ENCODE results near the gene L1CAM.
A peak's percentile ranks its signal among the peaks of the same experiment; 100 is the strongest.

The L1CAM gene

DNA sequence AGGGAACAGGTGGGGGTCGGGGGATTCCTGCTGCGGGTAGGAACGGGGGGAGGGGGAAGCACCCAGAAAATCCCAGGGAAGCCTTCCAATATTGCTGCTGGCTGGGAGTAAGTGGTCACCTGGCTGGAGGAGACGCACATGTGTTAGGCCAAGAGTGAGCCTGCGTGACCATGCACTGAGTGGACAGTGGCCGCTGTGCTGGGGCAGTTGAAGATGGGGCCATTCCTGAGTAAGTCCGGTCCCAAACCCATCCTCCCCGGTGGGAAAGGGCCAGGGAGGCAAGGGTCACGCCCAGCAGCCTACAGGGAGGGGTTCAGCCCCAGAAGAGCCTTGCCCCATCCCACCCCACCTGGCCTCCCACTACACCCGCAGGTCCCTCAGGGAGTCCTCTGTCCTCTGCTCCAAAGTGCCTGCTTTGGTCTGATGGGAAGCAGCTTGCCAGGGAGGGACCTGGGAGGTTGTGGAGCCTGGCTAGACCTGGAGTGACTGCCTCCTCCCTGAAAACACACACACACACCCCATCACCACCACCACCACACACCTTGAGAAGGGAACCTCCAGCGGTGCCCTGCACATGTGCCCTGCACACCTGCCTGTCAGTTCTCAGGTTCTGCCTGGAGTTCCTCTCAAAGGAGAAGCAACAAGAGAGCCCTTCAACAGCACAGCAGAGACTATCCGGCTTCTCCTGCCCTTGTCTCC, 6.1 kb downstream of the L1CAM start:
- Mint-ChIP-seq H3K4me1 (peaks cover 13% of the 10 kb centered on the region), H3K9me3 (no peaks in the 10 kb centered on the region), H3K27ac (no peak overlapping the region), H3K36me3 (peaks cover 6% of the 10 kb centered on the region), H3K4me3 (no peak overlapping the region)
- DNase-seq (ENCODE audit: low spot score in 2 of 2), result no peak
- no peak for ATAC-seq

DNA sequence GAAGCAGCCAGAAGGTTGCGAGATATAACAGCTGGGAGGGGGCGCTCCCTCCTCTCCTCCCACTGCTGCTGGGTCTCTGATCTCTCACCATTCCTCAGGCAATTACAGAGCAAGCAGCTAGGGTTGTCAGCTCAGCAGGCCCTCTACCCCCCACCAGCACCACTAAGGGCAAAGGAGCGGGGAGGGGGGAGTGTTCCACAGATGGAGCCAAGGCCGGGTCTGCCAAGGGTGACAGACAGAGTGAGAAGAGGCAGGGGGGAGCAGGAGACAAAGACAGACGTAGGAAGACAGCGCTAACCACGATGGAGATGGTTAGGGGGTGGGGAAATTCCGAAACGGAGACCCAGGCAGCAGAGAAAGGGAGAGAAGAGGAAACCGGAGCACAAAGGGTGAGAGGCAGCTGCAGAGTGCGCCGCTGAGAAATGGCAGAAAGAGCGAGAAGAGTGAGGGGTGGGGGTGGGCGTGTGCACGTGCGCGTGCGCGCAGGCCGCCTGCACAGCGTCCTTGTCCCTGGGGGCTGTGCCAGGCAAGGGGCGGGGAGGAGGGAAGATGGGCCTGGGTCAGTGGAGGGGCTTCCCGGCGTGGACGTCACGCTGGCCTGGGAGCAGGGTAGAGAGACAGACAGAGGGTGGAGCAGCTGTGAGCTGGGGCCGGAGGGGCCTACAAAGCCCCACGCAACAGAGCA, 6.9 kb downstream of the L1CAM start:
- H3K4me3 Mint-ChIP-seq, result peak overlapping the region; percentile 36
- ATAC-seq (peak; percentile 40), DNase-seq (ENCODE audit: low spot score in 2 of 2) (no peak)
- peaks cover 13% of the 10 kb centered on the region for H3K36me3 Mint-ChIP-seq
- H3K4me1 Mint-ChIP-seq, result peaks cover 20% of the 10 kb centered on the region
- H3K9me3 Mint-ChIP-seq, result no peaks in the 10 kb centered on the region
- no peak overlapping the region for H3K27ac Mint-ChIP-seq

GRCh38 chrX:153878345-153878744, 7.6 kb downstream of the L1CAM start:
- no peak overlapping the region for H3K27ac Mint-ChIP-seq

GRCh38 chrX:153877571-153878261, 8.3 kb downstream of the L1CAM start:
- Mint-ChIP-seq H3K9me3 (no peaks in the 10 kb centered on the region), H3K4me3 (no peak overlapping the region), H3K36me3 (peaks cover 14% of the 10 kb centered on the region), H3K27ac (no peak overlapping the region), H3K4me1 (peaks cover 22% of the 10 kb centered on the region)
- DNase-seq (ENCODE audit: low spot score in 2 of 2), result no peak
- no peak for ATAC-seq

More at GRCh38 chrX:153878345-153878744, 7.6 kb downstream of the L1CAM start:
- peaks cover 20% of the 10 kb centered on the region for H3K4me1 Mint-ChIP-seq
- H3K36me3 Mint-ChIP-seq, result peaks cover 13% of the 10 kb centered on the region
- no peaks in the 10 kb centered on the region for H3K9me3 Mint-ChIP-seq
- H3K4me3 Mint-ChIP-seq, result no peak overlapping the region
- DNase-seq (ENCODE audit: low spot score in 2 of 2), result no peak
- ATAC-seq, result no peak

- no peak overlapping the region for H3K4me3 Mint-ChIP-seq
- ATAC-seq, result no peak
- H3K27ac Mint-ChIP-seq, result no peak overlapping the region
- DNase-seq (ENCODE audit: low spot score in 2 of 2), result no peak
- no peaks in the 10 kb centered on the region for H3K9me3 Mint-ChIP-seq
- peaks cover 19% of the 10 kb centered on the region for H3K36me3 Mint-ChIP-seq
- peaks cover 29% of the 10 kb centered on the region for H3K4me1 Mint-ChIP-seq
Observed at GRCh38 chrX:153876112-153876491, 9.9 kb downstream of the L1CAM start.

- DNase-seq (ENCODE audit: low spot score in 2 of 2) (peak; percentile 58 to 84), ATAC-seq (peak; percentile 67)
- no peak overlapping the region for H3K4me3 Mint-ChIP-seq
- peaks cover 19% of the 10 kb centered on the region for H3K36me3 Mint-ChIP-seq
- peaks cover 29% of the 10 kb centered on the region for H3K4me1 Mint-ChIP-seq
- H3K9me3 Mint-ChIP-seq, result no peaks in the 10 kb centered on the region
- H3K27ac Mint-ChIP-seq, result no peak overlapping the region
Observed at GRCh38 chrX:153875391-153876111, 10.4 kb downstream of the L1CAM start.

DNA sequence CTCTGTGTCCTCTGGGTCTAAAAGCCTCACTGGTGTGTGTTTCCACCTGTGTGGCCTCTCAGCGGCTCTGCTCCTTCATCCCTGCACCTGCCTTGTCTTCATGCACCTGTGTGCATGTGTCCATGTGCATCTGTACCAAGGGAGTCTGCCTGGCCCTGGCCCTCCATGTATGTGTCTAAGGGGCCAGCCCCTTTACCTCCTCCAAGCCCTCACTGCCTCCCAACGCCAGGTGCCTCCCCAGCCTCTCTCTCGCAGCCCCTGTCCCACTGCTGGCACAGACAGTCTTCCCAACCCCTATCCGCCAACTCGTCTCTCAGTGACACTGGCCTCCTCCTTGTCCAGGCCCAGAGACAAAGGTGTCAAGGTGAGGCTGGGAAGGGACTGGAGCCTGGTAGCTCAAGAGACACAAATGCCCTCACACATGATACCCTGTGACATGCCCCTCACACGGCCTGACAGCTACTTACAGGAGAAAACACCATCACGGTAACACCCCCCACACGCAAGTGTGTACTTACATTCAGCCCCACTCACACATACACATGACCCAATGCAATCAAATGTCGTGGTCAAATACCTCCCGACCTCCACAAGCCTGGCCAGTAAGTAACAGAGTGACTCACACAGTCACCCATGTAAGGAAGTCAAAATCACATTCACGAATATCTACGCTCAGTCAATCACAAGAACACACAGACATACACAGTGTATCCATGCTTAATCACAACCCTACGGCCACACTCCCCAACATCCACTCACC, 11.4 kb downstream of the L1CAM start:
- no peak overlapping the region for H3K27ac Mint-ChIP-seq
- DNase-seq (ENCODE audit: low spot score in 2 of 2), result no peak
- no peak for ATAC-seq
- peaks cover 19% of the 10 kb centered on the region for H3K36me3 Mint-ChIP-seq
- H3K9me3 Mint-ChIP-seq, result no peaks in the 10 kb centered on the region
- peaks cover 29% of the 10 kb centered on the region for H3K4me1 Mint-ChIP-seq
- H3K4me3 Mint-ChIP-seq, result no peak overlapping the region

DNA sequence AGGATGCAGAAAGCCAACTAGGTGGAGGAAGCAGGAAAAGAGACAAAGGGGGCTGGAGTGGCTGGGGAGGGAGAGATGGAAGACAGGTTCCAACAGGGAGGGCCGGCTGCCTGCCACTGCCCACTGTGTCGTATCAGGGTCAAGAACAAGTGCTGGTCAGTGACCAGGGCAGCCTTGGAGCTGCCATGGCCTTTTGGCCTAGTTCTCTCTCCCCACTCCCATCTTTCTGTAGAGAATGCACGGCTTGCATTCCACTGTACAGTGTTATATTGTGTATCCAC, 11.9 kb downstream of the L1CAM start:
- H3K4me3 Mint-ChIP-seq, result no peak overlapping the region
- no peaks in the 10 kb centered on the region for H3K9me3 Mint-ChIP-seq
- peaks cover 24% of the 10 kb centered on the region for H3K4me1 Mint-ChIP-seq
- no peak overlapping the region for H3K27ac Mint-ChIP-seq
- DNase-seq (ENCODE audit: low spot score in 2 of 2) (no peak), ATAC-seq (no peak)
- peaks cover 19% of the 10 kb centered on the region for H3K36me3 Mint-ChIP-seq

DNA sequence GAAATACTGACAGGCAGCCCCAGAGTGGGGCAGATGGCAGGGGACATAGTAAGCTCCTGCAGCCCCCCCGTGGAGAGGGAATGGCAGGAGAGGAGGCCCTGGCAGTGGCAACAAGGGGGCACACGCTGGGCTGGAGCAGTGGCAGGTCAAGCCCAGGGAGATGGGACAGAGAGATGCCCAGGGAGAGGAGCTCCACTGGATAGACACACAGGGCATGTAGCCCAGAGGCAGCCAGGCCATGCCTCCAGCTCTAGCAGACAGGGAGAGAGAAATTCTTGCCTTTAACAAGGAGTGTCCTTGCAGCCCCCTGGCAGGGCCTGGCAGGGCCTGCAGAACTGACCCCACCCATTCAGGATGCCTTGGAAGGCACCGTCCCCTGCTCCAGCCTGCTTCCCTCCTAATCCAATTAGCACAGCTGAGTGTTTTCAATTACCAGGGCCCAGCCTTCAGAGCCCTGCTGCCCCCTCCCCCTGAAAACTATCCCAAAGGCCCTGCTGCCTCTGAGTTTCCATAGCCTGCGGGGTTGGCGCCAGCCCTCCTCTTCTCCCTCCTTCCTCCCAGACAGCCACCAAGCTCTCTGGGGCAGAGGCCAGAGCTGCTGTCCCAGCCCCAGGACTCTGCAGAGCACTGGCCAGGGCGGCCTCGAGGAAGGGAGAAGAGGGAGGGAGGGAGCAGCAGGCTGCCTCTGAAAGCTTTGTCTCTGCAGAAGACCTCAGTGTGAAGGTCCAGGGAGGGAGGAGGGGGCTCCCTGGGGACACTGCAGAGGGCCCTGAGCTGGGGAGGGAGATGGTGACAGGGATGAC, 12.5 kb downstream of the L1CAM start:
- Mint-ChIP-seq H3K27ac (no peak overlapping the region), H3K4me1 (peaks cover 21% of the 10 kb centered on the region), H3K9me3 (no peaks in the 10 kb centered on the region), H3K4me3 (no peak overlapping the region), H3K36me3 (peaks cover 19% of the 10 kb centered on the region)
- DNase-seq (ENCODE audit: low spot score in 2 of 2) (no peak), ATAC-seq (no peak)

- Mint-ChIP-seq H3K4me3 (no peak overlapping the region), H3K4me1 (peaks cover 21% of the 10 kb centered on the region), H3K9me3 (no peaks in the 10 kb centered on the region), H3K36me3 (peaks cover 19% of the 10 kb centered on the region), H3K27ac (no peak overlapping the region)
- DNase-seq (ENCODE audit: low spot score in 2 of 2) (no peak), ATAC-seq (no peak)
Observed at GRCh38 chrX:153871946-153872878, 13.8 kb downstream of the L1CAM start.

DNA sequence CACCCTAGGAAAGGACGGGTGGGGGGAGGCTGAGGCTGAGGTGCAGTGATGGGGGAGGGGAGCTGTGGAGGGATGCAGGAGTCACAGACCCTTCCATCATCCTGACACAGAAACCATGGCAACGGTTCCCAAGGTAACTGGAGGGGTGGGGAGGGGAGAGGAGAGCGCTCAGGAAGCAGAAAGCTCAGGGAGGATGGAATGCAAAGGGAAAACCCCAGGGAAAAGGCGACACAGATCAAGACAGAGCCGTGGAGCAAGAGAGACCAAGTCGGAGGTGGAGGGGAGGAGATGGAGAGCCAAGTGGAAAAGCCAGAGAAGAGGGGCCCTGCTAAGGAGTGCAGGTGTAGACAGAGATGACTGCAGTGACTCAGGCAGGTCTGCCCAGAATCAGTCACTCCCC, 14.5 kb downstream of the L1CAM start:
- Mint-ChIP-seq H3K27ac (no peak overlapping the region), H3K4me1 (peaks cover 21% of the 10 kb centered on the region), H3K4me3 (no peak overlapping the region), H3K36me3 (peaks cover 19% of the 10 kb centered on the region), H3K9me3 (no peaks in the 10 kb centered on the region)
- no peak for DNase-seq (ENCODE audit: low spot score in 2 of 2)
- ATAC-seq, result no peak

GRCh38 chrX:153870791-153871360, 15.1 kb downstream of the L1CAM start:
- Mint-ChIP-seq H3K4me3 (no peak overlapping the region), H3K36me3 (peaks cover 19% of the 10 kb centered on the region), H3K4me1 (peaks cover 21% of the 10 kb centered on the region), H3K27ac (no peak overlapping the region), H3K9me3 (no peaks in the 10 kb centered on the region)
- DNase-seq (ENCODE audit: low spot score in 2 of 2), result no peak
- ATAC-seq, result no peak

GRCh38 chrX:153870288-153870690, 15.7 kb downstream of the L1CAM start:
- peaks cover 15% of the 10 kb centered on the region for H3K36me3 Mint-ChIP-seq
- no peak for ATAC-seq

More at GRCh38 chrX:153870288-153870690, 15.7 kb downstream of the L1CAM start:
- no peaks in the 10 kb centered on the region for H3K9me3 Mint-ChIP-seq
- DNase-seq (ENCODE audit: low spot score in 2 of 2), result no peak
- H3K4me1 Mint-ChIP-seq, result peaks cover 20% of the 10 kb centered on the region
- H3K27ac Mint-ChIP-seq, result no peak overlapping the region
- no peak overlapping the region for H3K4me3 Mint-ChIP-seq
